HUDEP-2 (cell line): ENCODE measurements around the gene LRRC55.

ENCODE experiments used
- DNase-seq, 76 experiments: peaks; one replicate each; lab custom pipeline; 2025; ENCODE audit not compliant: unreplicated experiment in 76 of 76; lab: John Stamatoyannopoulos, UW

Gene LRRC55

DNA sequence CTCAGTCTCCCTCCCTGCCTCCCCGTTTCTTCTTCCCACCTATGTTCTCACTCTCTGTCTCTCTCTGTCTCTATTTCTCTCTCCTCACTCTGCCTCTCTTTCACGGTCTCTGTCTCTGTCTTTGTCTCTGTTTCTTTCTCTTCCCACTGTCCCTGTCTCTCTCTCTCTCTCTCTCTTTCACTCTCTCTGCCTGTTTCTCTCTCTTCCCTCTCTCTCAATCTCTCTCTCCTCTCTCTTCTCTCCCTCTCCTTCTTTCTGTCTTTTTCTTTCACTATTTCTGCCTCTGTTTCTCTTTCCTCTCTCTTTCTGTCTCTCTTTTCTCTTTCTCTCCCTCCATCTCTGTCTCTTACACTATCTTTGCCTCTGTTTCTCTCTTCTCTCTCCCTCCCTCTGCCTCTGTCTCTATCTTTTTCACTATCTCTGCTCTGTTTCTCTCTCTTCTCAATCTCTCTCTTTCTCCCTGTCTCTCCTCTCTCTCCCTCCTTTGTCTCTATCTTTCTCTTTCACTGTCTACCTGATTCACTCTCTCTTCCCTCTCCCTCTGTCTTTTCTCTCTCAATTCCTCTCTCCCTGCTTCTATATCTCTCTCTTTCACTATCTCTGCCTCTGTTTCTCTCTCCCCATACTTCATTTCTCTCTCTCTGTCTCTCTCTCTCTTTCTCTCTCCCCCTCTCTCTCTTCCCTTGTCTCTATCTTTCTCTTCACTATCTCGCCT, 49.9 kb downstream of the LRRC55 start:
- no peak for DNase-seq

DNA sequence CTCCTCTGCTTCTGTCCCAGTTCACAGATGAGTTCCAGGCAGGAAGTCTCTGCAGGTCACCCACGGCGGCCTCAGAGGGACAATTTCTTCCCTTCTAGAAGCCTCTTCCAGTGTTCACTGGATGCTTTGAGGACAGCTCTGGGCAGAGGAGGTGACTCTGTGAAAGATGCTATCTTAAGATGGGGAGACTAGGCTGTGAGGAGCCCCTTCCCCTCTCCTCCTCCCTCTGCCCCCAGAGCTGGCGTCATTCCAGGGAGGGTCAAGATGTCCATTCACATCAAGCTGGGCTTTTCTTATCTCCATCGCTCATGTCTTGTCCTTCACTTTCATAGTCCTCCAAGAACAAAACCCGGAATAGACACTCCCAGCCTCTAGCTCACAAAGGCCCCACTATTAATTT, 51.9 kb downstream of the LRRC55 start:
- DNase-seq: no peak

- no peak for DNase-seq
Observed at GRCh38 chr11:57235761-57236703, 54.3 kb downstream of the LRRC55 start.

- peak in 58 of 76 experiments; percentile 4 to 80 (median 42) for DNase-seq
Observed at GRCh38 chr11:57237204-57237681, 55.5 kb downstream of the LRRC55 start, which contains the start of gene APLNR. Gene APLNR, minus strand, starts transcription at chr11:57237250. Its CDS starts 246 bp downstream, at chr11:57237004.

GRCh38 chr11:57239348-57239747, 57.6 kb downstream of the LRRC55 start:
- peak in 1 of 76 experiments; percentile 4 for DNase-seq

DNA sequence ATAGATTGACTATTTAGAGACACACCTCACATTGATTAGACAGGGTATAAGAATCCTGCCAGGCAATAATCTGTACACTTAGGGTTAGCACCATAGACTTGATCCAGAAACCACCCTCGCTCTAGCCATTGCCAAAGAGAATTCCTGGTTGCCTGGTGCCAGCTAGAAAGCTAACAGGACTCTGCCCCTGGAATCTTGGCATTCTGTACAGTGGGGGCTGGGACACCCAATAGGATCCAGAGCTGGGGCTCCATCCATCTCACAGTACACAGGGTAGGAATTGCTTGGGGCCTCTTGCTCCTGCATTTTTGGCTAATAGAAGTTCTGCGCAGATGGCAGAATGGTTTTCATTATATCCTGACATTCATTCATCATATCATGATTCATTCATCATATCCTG, 58.3 kb downstream of the LRRC55 start:
- no peak for DNase-seq

DNA sequence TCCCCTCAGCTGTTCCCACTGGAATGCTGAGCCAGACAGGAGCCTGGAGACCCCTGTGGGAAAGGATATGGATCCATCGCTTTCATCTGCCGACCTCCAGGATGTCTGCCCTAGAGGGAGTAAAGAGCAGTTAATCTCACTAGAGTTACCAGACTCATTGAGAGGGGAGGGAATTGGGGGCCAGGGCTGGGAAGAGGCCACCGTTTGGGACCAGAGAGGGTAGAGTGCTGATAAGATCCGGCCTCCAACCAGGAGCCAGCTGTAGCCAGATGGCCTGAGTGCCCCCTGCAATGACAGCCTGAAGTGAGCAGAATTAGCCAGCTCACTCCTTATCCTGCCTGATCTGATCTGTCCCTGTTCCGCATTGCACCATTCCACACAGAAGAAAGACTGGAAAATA, 59.0 kb downstream of the LRRC55 start:
- DNase-seq: no peak
